HG03354 (cell line): ENCODE data around the gene FOXL2.

Experiments
- ATAC-seq: cut with Tn5 transposase; IDR thresholded peaks from one replicate; pipeline ENCODE4 v1.9.1; 2021; ENCODE audit warnings: mild to moderate bottlenecking; ENCODE audit not compliant: unreplicated experiment, poor library complexity, severe bottlenecking

FOXL2 gene

DNA sequence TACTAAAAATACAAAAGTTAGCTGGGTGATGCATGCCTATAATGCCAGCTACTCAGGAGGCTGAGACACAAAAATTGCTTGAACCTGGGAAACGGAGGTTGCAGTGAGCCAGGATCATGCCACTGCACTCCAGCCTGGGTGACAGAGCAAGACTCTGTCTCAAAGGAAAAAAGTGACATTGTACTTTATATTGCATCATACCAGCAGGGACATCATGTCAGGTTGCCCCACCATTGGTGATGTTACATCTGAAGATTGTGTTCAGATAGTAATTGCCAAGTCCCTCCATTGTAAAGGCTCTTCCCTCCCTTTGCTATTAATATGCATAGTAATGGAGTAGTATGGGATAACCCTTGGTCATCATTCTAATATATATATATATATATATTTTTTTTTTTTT lies 44.8 kb downstream of the FOXL2 start:
- ATAC-seq = no peak

GRCh38 chr3:138901567-138901966 lies 45.4 kb downstream of the FOXL2 start:
- ATAC-seq = no peak

DNA sequence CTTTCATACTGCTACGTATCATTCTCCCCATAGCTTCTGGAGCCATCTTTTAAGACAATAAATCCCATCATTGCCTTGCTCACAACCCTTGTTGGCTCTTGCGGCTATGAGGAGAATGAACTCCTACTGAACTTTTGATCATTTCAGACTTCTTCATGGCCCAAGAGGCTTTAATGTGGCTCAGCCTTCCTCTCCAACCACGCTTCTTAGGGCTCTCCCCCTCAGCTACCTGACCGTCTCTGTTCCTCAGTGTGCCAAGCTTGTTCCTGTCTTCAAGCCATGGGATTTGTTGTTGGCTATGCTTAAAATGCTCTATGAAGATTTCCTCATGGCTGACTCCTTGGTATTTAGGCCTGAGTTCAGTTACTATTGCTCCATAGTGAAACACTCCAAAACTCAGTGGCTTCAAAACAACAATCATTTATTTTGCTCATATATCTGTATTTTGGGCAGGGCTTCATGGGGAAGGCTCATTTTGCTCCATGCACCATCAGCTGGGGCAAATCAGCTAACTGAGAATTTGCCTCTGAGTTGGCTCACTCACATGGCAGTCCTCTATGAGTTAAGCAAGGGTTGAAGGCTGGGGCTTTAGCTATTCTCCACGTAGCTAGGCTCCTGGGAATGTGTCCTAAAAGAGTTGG lies 47.5 kb downstream of the FOXL2 start:
- no peak for ATAC-seq

- ATAC-seq = no peak
Measured at GRCh38 chr3:138898708-138899107, 48.2 kb downstream of the FOXL2 start.

GRCh38 chr3:138898301-138898700 lies 48.6 kb downstream of the FOXL2 start:
- ATAC-seq = no peak
